ENCODE measurements around the gene IL22RA1. TPM values are rescaled to one million over a fixed set of nuclear protein-coding genes. Genes with fewer than 3 reads are reported as not detected.

The IL22RA1 gene
- total and polyA plus RNA-seq, 2 donors: 0.11 TPM; not detected in 1

GRCh38 chr1:24156542-24157260, 13.8 kb upstream of the IL22RA1 start:
- H3K4me1 ChIP-seq (ENCODE audit: insufficient read depth): no peaks in the 10 kb centered on the region
- H3K36me3 ChIP-seq (ENCODE audit: insufficient read depth): no peaks in the 10 kb centered on the region
- H3K27ac ChIP-seq (ENCODE audit: low read depth): no peak overlapping the region
- WGBS: 94% methylated on average over 18 of the region's 18 CpGs
- no peak overlapping the region for H3K4me3 ChIP-seq (ENCODE audit: low read depth, low read length)
- no peak for DNase-seq (ENCODE audit: extremely low spot score)

GRCh38 chr1:24155011-24155782, 12.3 kb upstream of the IL22RA1 start:
- H3K27ac ChIP-seq (ENCODE audit: low read depth): no peak overlapping the region
- no peak overlapping the region for H3K4me3 ChIP-seq (ENCODE audit: low read depth, low read length)
- WGBS: 65% methylated on average over 11 of the region's 11 CpGs
- H3K36me3 ChIP-seq (ENCODE audit: insufficient read depth): no peaks in the 10 kb centered on the region
- DNase-seq (ENCODE audit: extremely low spot score): no peak
- H3K4me1 ChIP-seq (ENCODE audit: insufficient read depth): no peaks in the 10 kb centered on the region

- Histone ChIP-seq H3K36me3 (ENCODE audit: insufficient read depth) (no peaks in the 10 kb centered on the region), H3K27ac (ENCODE audit: low read depth) (no peak overlapping the region), H3K4me1 (ENCODE audit: insufficient read depth) (no peaks in the 10 kb centered on the region), H3K4me3 (ENCODE audit: low read depth, low read length) (no peak overlapping the region)
- DNase-seq (ENCODE audit: extremely low spot score): no peak
- 63% methylated on average over 8 of the region's 8 CpGs for WGBS
These were observed 11.3 kb upstream of the IL22RA1 start for GRCh38 chr1:24154215-24154614.

- H3K27ac ChIP-seq (ENCODE audit: low read depth): no peak overlapping the region
- H3K36me3 ChIP-seq (ENCODE audit: insufficient read depth): no peaks in the 10 kb centered on the region
- 84% methylated on average over 10 of the region's 10 CpGs for WGBS
- no peak overlapping the region for H3K4me3 ChIP-seq (ENCODE audit: low read depth, low read length)
- H3K4me1 ChIP-seq (ENCODE audit: insufficient read depth): no peaks in the 10 kb centered on the region
- DNase-seq (ENCODE audit: extremely low spot score): no peak
These were observed 9.9 kb upstream of the IL22RA1 start for GRCh38 chr1:24152631-24153494.

- Histone ChIP-seq H3K36me3 (ENCODE audit: insufficient read depth) (no peaks in the 10 kb centered on the region), H3K27ac (ENCODE audit: low read depth) (no peak overlapping the region), H3K4me3 (ENCODE audit: low read depth, low read length) (no peak overlapping the region), H3K4me1 (ENCODE audit: insufficient read depth) (no peaks in the 10 kb centered on the region)
- WGBS: 13% methylated on average over 12 of the region's 12 CpGs
- DNase-seq (ENCODE audit: extremely low spot score): peak; percentile 74
These were observed 8.2 kb upstream of the IL22RA1 start for GRCh38 chr1:24151175-24151533.

GRCh38 chr1:24150234-24151174, 7.6 kb upstream of the IL22RA1 start:
- H3K4me3 ChIP-seq (ENCODE audit: low read depth, low read length): no peak overlapping the region

GRCh38 chr1:24149866-24150233, 6.9 kb upstream of the IL22RA1 start:
- no peak overlapping the region for H3K4me3 ChIP-seq (ENCODE audit: low read depth, low read length)
- DNase-seq (ENCODE audit: extremely low spot score): no peak
- no peaks in the 10 kb centered on the region for H3K4me1 ChIP-seq (ENCODE audit: insufficient read depth)
- no peaks in the 10 kb centered on the region for H3K36me3 ChIP-seq (ENCODE audit: insufficient read depth)
- WGBS: 61% methylated on average over 5 of the region's 5 CpGs
- no peak overlapping the region for H3K27ac ChIP-seq (ENCODE audit: low read depth)

More at GRCh38 chr1:24150234-24151174, 7.6 kb upstream of the IL22RA1 start:
- WGBS: 18% methylated on average over 36 of the region's 36 CpGs
- DNase-seq (ENCODE audit: extremely low spot score): peak; percentile 70
- Histone ChIP-seq H3K36me3 (ENCODE audit: insufficient read depth) (no peaks in the 10 kb centered on the region), H3K4me1 (ENCODE audit: insufficient read depth) (no peaks in the 10 kb centered on the region), H3K27ac (ENCODE audit: low read depth) (no peak overlapping the region)

GRCh38 chr1:24147816-24148215, 4.9 kb upstream of the IL22RA1 start:
- no peaks in the 10 kb centered on the region for H3K36me3 ChIP-seq (ENCODE audit: insufficient read depth)
- WGBS: 67% methylated on average over 6 of the region's 6 CpGs
- no peak for DNase-seq (ENCODE audit: extremely low spot score)
- no peak overlapping the region for H3K27ac ChIP-seq (ENCODE audit: low read depth)
- H3K4me1 ChIP-seq (ENCODE audit: insufficient read depth): no peaks in the 10 kb centered on the region
- H3K4me3 ChIP-seq (ENCODE audit: low read depth, low read length): no peak overlapping the region

- H3K36me3 ChIP-seq (ENCODE audit: insufficient read depth): no peaks in the 10 kb centered on the region
- 89% methylated on average over 9 of the region's 9 CpGs for WGBS
- no peak overlapping the region for H3K4me3 ChIP-seq (ENCODE audit: low read depth, low read length)
- H3K27ac ChIP-seq (ENCODE audit: low read depth): no peak overlapping the region
- no peak for DNase-seq (ENCODE audit: extremely low spot score)
- H3K4me1 ChIP-seq (ENCODE audit: insufficient read depth): no peaks in the 10 kb centered on the region
These were observed 4.3 kb upstream of the IL22RA1 start for GRCh38 chr1:24147194-24147593.

GRCh38 chr1:24141311-24141997, 1.5 kb downstream of the IL22RA1 start:
- 85% methylated on average over 10 of the region's 10 CpGs for WGBS
- H3K4me1 ChIP-seq (ENCODE audit: insufficient read depth): no peaks in the 10 kb centered on the region
- DNase-seq (ENCODE audit: extremely low spot score): no peak
- no peak overlapping the region for H3K4me3 ChIP-seq (ENCODE audit: low read depth, low read length)
- H3K36me3 ChIP-seq (ENCODE audit: insufficient read depth): no peaks in the 10 kb centered on the region
- H3K27ac ChIP-seq (ENCODE audit: low read depth): no peak overlapping the region

- no peaks in the 10 kb centered on the region for H3K4me1 ChIP-seq (ENCODE audit: insufficient read depth)
- DNase-seq (ENCODE audit: extremely low spot score): no peak
- no peaks in the 10 kb centered on the region for H3K36me3 ChIP-seq (ENCODE audit: insufficient read depth)
- WGBS: 86% methylated on average over 17 of the region's 17 CpGs
- H3K4me3 ChIP-seq (ENCODE audit: low read depth, low read length): no peak overlapping the region
- no peak overlapping the region for H3K27ac ChIP-seq (ENCODE audit: low read depth)
These were observed 2.2 kb downstream of the IL22RA1 start for GRCh38 chr1:24140741-24141181.

- DNase-seq (ENCODE audit: extremely low spot score): no peak
- 89% methylated on average over 11 of the region's 11 CpGs for WGBS
- H3K27ac ChIP-seq (ENCODE audit: low read depth): no peak overlapping the region
These were observed 3.0 kb downstream of the IL22RA1 start for GRCh38 chr1:24139841-24140425.

More at GRCh38 chr1:24139841-24140425, 3.0 kb downstream of the IL22RA1 start:
- Histone ChIP-seq H3K4me3 (ENCODE audit: low read depth, low read length) (no peak overlapping the region), H3K36me3 (ENCODE audit: insufficient read depth) (no peaks in the 10 kb centered on the region), H3K4me1 (ENCODE audit: insufficient read depth) (no peaks in the 10 kb centered on the region)

All from urinary bladder (tissue), 4 donors.